OCI-LY3 (cell line): ENCODE measurements around the gene SLC19A3.

Source experiments
- EZH2phosphoT487 ChIP-seq: fragments of 200-600 bp; shearing (Covaris generic); IDR thresholded peaks from 2 replicates; pipeline ENCODE4 v1.6.1; 2018; ENCODE audit warnings: antibody characterized with exemption, mixed run types, low read depth
- TF ChIP-seq, protein P1 (sequence below): fragments of 200-600, 300-600 bp; sonication (generic); IDR thresholded peaks from 2 replicates; pipeline ENCODE4 v1.5.1; 2014; ENCODE audit warnings: antibody characterized with exemption, low read length, low read depth

DNA sequence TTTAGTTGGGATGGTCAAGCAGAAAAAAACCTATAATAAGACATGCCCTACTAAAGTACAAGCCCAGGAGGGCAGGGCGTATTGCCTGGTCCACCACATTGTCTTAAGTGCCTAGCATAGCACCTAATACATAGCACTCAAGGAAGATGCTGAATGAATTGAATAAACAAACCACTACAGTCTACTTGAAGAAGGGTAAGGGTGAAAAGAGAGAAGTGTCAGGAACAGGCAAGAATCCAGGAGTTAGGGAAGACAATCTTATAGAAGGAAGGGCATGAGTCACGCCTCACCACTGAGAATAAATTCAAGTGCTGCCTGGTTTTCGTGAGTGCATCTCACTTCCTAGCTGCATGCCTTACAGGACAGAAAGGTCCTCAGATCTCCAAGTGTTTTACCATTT is 13.9 kb downstream of the SLC19A3 start:
- TF ChIP-seq, protein P1, sequence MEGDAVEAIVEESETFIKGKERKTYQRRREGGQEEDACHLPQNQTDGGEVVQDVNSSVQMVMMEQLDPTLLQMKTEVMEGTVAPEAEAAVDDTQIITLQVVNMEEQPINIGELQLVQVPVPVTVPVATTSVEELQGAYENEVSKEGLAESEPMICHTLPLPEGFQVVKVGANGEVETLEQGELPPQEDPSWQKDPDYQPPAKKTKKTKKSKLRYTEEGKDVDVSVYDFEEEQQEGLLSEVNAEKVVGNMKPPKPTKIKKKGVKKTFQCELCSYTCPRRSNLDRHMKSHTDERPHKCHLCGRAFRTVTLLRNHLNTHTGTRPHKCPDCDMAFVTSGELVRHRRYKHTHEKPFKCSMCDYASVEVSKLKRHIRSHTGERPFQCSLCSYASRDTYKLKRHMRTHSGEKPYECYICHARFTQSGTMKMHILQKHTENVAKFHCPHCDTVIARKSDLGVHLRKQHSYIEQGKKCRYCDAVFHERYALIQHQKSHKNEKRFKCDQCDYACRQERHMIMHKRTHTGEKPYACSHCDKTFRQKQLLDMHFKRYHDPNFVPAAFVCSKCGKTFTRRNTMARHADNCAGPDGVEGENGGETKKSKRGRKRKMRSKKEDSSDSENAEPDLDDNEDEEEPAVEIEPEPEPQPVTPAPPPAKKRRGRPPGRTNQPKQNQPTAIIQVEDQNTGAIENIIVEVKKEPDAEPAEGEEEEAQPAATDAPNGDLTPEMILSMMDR, result no peak
- no peak for TF ChIP-seq EZH2phosphoT487
